SU-DHL-6 (cell line): ENCODE results near the gene CNTN1.

Experiments used
- H2AFZ ChIP-seq: fragments of 200-600 bp; sonication (generic); 2 replicates; pipeline ENCODE4 v1.6.1; 2014; ENCODE audit warnings: low read depth, mild to moderate bottlenecking, moderate library complexity, mixed read lengths, antibody characterized with exemption, low read length; ENCODE audit not compliant: severe bottlenecking
- H3F3A ChIP-seq: fragments of 200-600 bp; shearing (Covaris generic); 2 replicates; pipeline ENCODE4 v1.6.0; 2016; ENCODE audit warnings: antibody characterized with exemption, mild to moderate bottlenecking; ENCODE audit not compliant: insufficient read depth
- H3K27ac ChIP-seq: fragments of 200-600 bp; sonication (generic); 2 replicates; pipeline ENCODE4 v1.5.1; 2016; ENCODE audit warnings: low read depth, mild to moderate bottlenecking, low read length, moderate library complexity, mixed read lengths
- H3K27me3 ChIP-seq: fragments of 200-600 bp; sonication (generic), shearing (Covaris generic); 2 replicates; pipeline ENCODE4 v1.6.0; 2014; ENCODE audit warnings: mild to moderate bottlenecking, low read length
- H3K36me3 ChIP-seq: fragments of 200-600 bp; sonication (generic); 2 replicates; pipeline ENCODE4 v1.6.1; 2014; ENCODE audit warnings: mild to moderate bottlenecking, low read length, mixed read lengths
- H3K4me2 ChIP-seq: fragments of 300-600, 200-600 bp; shearing (Covaris generic), sonication (generic); 2 replicates; pipeline ENCODE4 v1.6.0; 2014; ENCODE audit warnings: low read length, low read depth, mild to moderate bottlenecking; ENCODE audit not compliant: poor library complexity, severe bottlenecking
- H3K4me3 ChIP-seq: fragments of 200-600 bp; sonication (generic); 2 replicates; pipeline ENCODE4 v1.5.1; 2014; ENCODE audit warnings: antibody characterized with exemption, low read length, mild to moderate bottlenecking, mixed read lengths; ENCODE audit not compliant: insufficient read depth, poor library complexity, severe bottlenecking
- H3K79me2 ChIP-seq: fragments of 200-600 bp; sonication (generic); 2 replicates; pipeline ENCODE4 v1.6.1; 2014; ENCODE audit warnings: mild to moderate bottlenecking, low read length, moderate library complexity; ENCODE audit not compliant: insufficient read depth
- H3K9ac ChIP-seq: fragments of 200-600 bp; sonication (generic); 2 replicates; pipeline ENCODE4 v1.7.0; 2014; ENCODE audit warnings: mild to moderate bottlenecking, low read length
- H3K9me2 ChIP-seq: fragments of 200-600 bp; sonication (generic); replicated peaks from 2 replicates; pipeline ENCODE4 v1.6.1; 2014; ENCODE audit warnings: low read length; ENCODE audit not compliant: insufficient read depth
- H3K9me3 ChIP-seq: fragments of 200-600 bp; sonication (generic); 2 replicates; pipeline ENCODE4 v1.6.1; 2014; ENCODE audit warnings: low read length, mixed read lengths; ENCODE audit not compliant: insufficient read depth
- H4K20me1 ChIP-seq: fragments of 200-600 bp; sonication (generic); 2 replicates; pipeline ENCODE4 v1.6.1; 2014; ENCODE audit warnings: low read depth, mild to moderate bottlenecking, antibody characterized with exemption, low read length, moderate library complexity, mixed read lengths
- CTCF ChIP-seq: fragments of 200-600 bp; sonication (generic); IDR thresholded peaks from one replicate; pipeline ENCODE4 v1.5.1; 2017; ENCODE audit warnings: antibody characterized with exemption, mild to moderate bottlenecking, low read length, moderate library complexity; ENCODE audit not compliant: insufficient read depth, poor library complexity, severe bottlenecking
- EZH2phosphoT487 ChIP-seq: fragments of 200-600 bp; sonication (generic), shearing (Covaris generic); conservative IDR thresholded peaks from 2 replicates; pipeline ENCODE4 v1.6.1; 2018; ENCODE audit warnings: mild to moderate bottlenecking, antibody characterized with exemption, low read length, moderate library complexity, mixed read lengths

CNTN1 gene

GRCh38 chr12:41013881-41014642 is 321.8 kb downstream of the CNTN1 start:
- Histone ChIP-seq H3K9me3 (peaks cover 29% of the 10 kb centered on the region; the same call in 1 of the 2 replicates), H3K27ac (no peak overlapping the region), H3K4me2 (no peak overlapping the region)

GRCh38 chr12:41014643-41015020 is 322.4 kb downstream of the CNTN1 start:
- Histone ChIP-seq H3K9me2 (no peaks in the 10 kb centered on the region), H3K27me3 (no peaks in the 10 kb centered on the region), H3K4me3 (no peak overlapping the region), H3K79me2 (no peaks in the 10 kb centered on the region), H4K20me1 (no peaks in the 10 kb centered on the region), H3K4me2 (no peak overlapping the region), H3K27ac (no peak overlapping the region), H3F3A (no peaks in the 10 kb centered on the region), H3K9ac (no peak overlapping the region), H3K9me3 (peaks cover 23% of the 10 kb centered on the region; the same call in 1 of the 2 replicates), H2AFZ (no peak overlapping the region), H3K36me3 (no peaks in the 10 kb centered on the region)
- TF ChIP-seq EZH2phosphoT487 (no peak), CTCF (no peak)

More at GRCh38 chr12:41013881-41014642, 321.8 kb downstream of the CNTN1 start:
- Histone ChIP-seq H3K36me3 (no peaks in the 10 kb centered on the region), H3K9ac (no peak overlapping the region), H3F3A (no peaks in the 10 kb centered on the region), H3K9me2 (no peaks in the 10 kb centered on the region), H3K4me3 (no peak overlapping the region), H3K27me3 (no peaks in the 10 kb centered on the region), H4K20me1 (no peaks in the 10 kb centered on the region), H3K79me2 (no peaks in the 10 kb centered on the region), H2AFZ (no peak overlapping the region)
- no peak for TF ChIP-seq EZH2phosphoT487
- TF ChIP-seq CTCF, result no peak

GRCh38 chr12:41018010-41018409 is 325.8 kb downstream of the CNTN1 start:
- Histone ChIP-seq H3K9ac (no peak overlapping the region), H3K4me2 (no peak overlapping the region), H3K27me3 (no peaks in the 10 kb centered on the region), H3K36me3 (no peaks in the 10 kb centered on the region), H3K9me3 (no peaks in the 10 kb centered on the region), H3F3A (no peaks in the 10 kb centered on the region), H3K27ac (no peak overlapping the region), H2AFZ (no peak overlapping the region), H3K9me2 (no peaks in the 10 kb centered on the region), H3K79me2 (no peaks in the 10 kb centered on the region), H3K4me3 (no peak overlapping the region), H4K20me1 (no peaks in the 10 kb centered on the region)
- TF ChIP-seq EZH2phosphoT487, result no peak
- no peak for TF ChIP-seq CTCF
